HCT116 (cell line): ENCODE results near the gene PHF21B. TPM values are rescaled to one million over a fixed set of nuclear protein-coding genes. Genes with fewer than 3 reads are reported as not detected.

Experiments
- ATAC-seq: fragments of 200-7000 bp; cut with Tn5 transposase; 2 replicates; pipeline ENCODE4 v1.9.1; 2020; ENCODE audit warnings: mild to moderate bottlenecking, moderate library complexity
- BruUV-seq: library from RNA; stranded (reverse); fragments of 400-500 nt; replicated peaks from 2 replicates; lab custom pipeline; 2021; lab: Mats Ljungman, UMichigan
- CTCF ChIA-PET: fragments of 300-600 bp; sonication (Branson Sonifier 250); formaldehyde crosslinking; loops from one replicate; lab custom pipeline; 2021; ENCODE audit warnings: antibody characterized with exemption; lab: Charles Lee
- POLR2A ChIA-PET: fragments of 300-600, 350-600 bp; sonication (Branson Sonifier 250); formaldehyde crosslinking; loops from one replicate; lab custom pipeline; 2021; ENCODE audit warnings: antibody characterized with exemption; lab: Charles Lee
- RAD21 ChIA-PET, 2 experiments: fragments of 300-600 bp; sonication (Branson Sonifier 250); formaldehyde crosslinking; loops; one replicate each; lab custom pipeline; 2023; ENCODE audit warnings: low total read pairs in 2 of 2; ENCODE audit not compliant: uncharacterized antibody in 2 of 2, unreplicated experiment in 2 of 2, low non-redundant PET in 1 of 2; lab: Charles Lee
- DNase-seq: peaks from one replicate; pipeline ENCODE4 v3.0.0-alpha.2; 2010; ENCODE audit warnings: low read depth, low spot score
- H2AFZ ChIP-seq: fragments of 200-600 bp; shearing (Covaris generic), sonication (generic); 2 replicates; pipeline ENCODE4 v1.6.1; 2017; ENCODE audit warnings: low read depth, mixed run types, mixed read lengths, antibody characterized with exemption, low read length; ENCODE audit not compliant: poor library complexity, severe bottlenecking
- H3K27ac ChIP-seq: 2 replicates; pipeline ENCODE4 v1.5.1; 2012; ENCODE audit warnings: low read depth, low read length
- H3K27me3 ChIP-seq: fragments of 200-600 bp; sonication (generic); 2 replicates; pipeline ENCODE4 v1.6.1; 2016; ENCODE audit warnings: mixed run types, low read length, mixed read lengths; ENCODE audit not compliant: insufficient read depth
- H3K36me3 ChIP-seq, 2 experiments: fragments of 200-500 bp in 1 of 2; fragments of 200-600 bp in 1 of 2; sonication (Bioruptor generic) in 1 of 2; sonication (generic) in 1 of 2; 2 replicates each; pipeline versions ENCODE4 v1.5.1 to v1.6.1; 2014 to 2016; ENCODE audit warnings: low read length in 2 of 2, inconsistent platforms in 1 of 2, mixed read lengths in 1 of 2, mixed run types in 1 of 2; ENCODE audit not compliant: insufficient read depth in 2 of 2, control insufficient read depth in 1 of 2
- H3K4me1 ChIP-seq, 2 experiments: fragments of 200-600 bp in 1 of 2; sonication (generic) in 1 of 2; 2 replicates each; pipeline versions ENCODE4 v1.5.1 to v1.6.1; 2012 to 2017; ENCODE audit warnings: low read length in 2 of 2, inconsistent platforms in 1 of 2, mild to moderate bottlenecking in 1 of 2, mixed read lengths in 1 of 2, mixed run types in 1 of 2, moderate library complexity in 1 of 2; ENCODE audit not compliant: insufficient read depth in 2 of 2, control insufficient read depth in 1 of 2
- H3K4me2 ChIP-seq: fragments of 200-600 bp; sonication (generic); 2 replicates; pipeline ENCODE4 v1.6.1; 2017; ENCODE audit warnings: mixed run types, low read length, mixed read lengths
- H3K4me3 ChIP-seq, 2 experiments: fragments of 200-600 bp in 1 of 2; sonication (generic) in 1 of 2; replicated peaks in 1 of 2; 2 replicates each; pipeline ENCODE4 v1.5.1; 2011 to 2016; ENCODE audit warnings: low read length in 2 of 2, control low read depth in 1 of 2, low read depth in 1 of 2, mild to moderate bottlenecking in 1 of 2, mixed read lengths in 1 of 2, mixed run types in 1 of 2
- H3K79me2 ChIP-seq: fragments of 200-600 bp; sonication (generic); 2 replicates; pipeline ENCODE4 v1.6.1; 2017; ENCODE audit warnings: mild to moderate bottlenecking, mixed run types, low read length, moderate library complexity, mixed read lengths; ENCODE audit not compliant: insufficient read depth
- H3K9ac ChIP-seq: fragments of 200-600 bp; sonication (generic); 2 replicates; pipeline ENCODE4 v1.6.1; 2016; ENCODE audit warnings: low read length, mixed read lengths
- H3K9me2 ChIP-seq: fragments of 200-600 bp; sonication (generic), shearing (Covaris generic); 2 replicates; pipeline ENCODE4 v1.6.1; 2017; ENCODE audit warnings: mixed run types, mild to moderate bottlenecking, moderate library complexity; ENCODE audit not compliant: insufficient read depth
- H3K9me3 ChIP-seq, 2 experiments: fragments of 200-500 bp in 1 of 2; fragments of 200-600 bp in 1 of 2; sonication (Bioruptor generic) in 1 of 2; sonication (generic) in 1 of 2; 2 replicates each; pipeline ENCODE4 v1.6.1; 2014 to 2017; ENCODE audit warnings: low read length in 2 of 2, mixed read lengths in 2 of 2, inconsistent platforms in 1 of 2, low read depth in 1 of 2, mild to moderate bottlenecking in 1 of 2, mixed run types in 1 of 2, moderate library complexity in 1 of 2; ENCODE audit not compliant: control insufficient read depth in 1 of 2, insufficient read depth in 1 of 2
- H4K20me1 ChIP-seq: fragments of 200-600 bp; sonication (generic), shearing (Covaris generic); 2 replicates; pipeline ENCODE4 v1.6.1; 2017; ENCODE audit warnings: mixed run types, mild to moderate bottlenecking, moderate library complexity; ENCODE audit not compliant: insufficient read depth
- CEBPB ChIP-seq: IDR thresholded peaks from 2 replicates; pipeline ENCODE4 v1.6.1; 2012; ENCODE audit warnings: low read depth
- EGR1 ChIP-seq: IDR thresholded peaks from 2 replicates; pipeline ENCODE4 v1.6.1; 2012; ENCODE audit warnings: low read depth
- ELF1 ChIP-seq: IDR thresholded peaks from 2 replicates; pipeline ENCODE4 v1.6.1; 2012; ENCODE audit warnings: low read depth, borderline replicate concordance
- FOSL1 ChIP-seq: IDR thresholded peaks from 2 replicates; pipeline ENCODE4 v1.6.1; 2012; ENCODE audit warnings: low read depth
- JUND ChIP-seq: IDR thresholded peaks from 2 replicates; pipeline ENCODE4 v1.6.1; 2012
- POLR2A ChIP-seq: IDR thresholded peaks from 2 replicates; pipeline ENCODE4 v1.7.0; 2011; ENCODE audit warnings: borderline replicate concordance; ENCODE audit not compliant: insufficient read depth, insufficient read length; ENCODE audit errors: extremely low read depth
- SIN3A ChIP-seq: IDR thresholded peaks from 2 replicates; pipeline ENCODE4 v1.6.1; 2012; ENCODE audit warnings: low read depth
- SRF ChIP-seq: IDR thresholded peaks from 2 replicates; pipeline ENCODE4 v1.6.1; 2012; ENCODE audit warnings: low read depth
- YY1 ChIP-seq: IDR thresholded peaks from 2 replicates; pipeline ENCODE4 v1.6.1; 2011; ENCODE audit warnings: low read length, low read depth, moderate library complexity, mild to moderate bottlenecking; ENCODE audit not compliant: insufficient replicate concordance; ENCODE audit errors: extremely low read depth
- intact Hi-C: fragments of 100-400 bp; cut with micrococcal nuclease; formaldehyde crosslinking; loops from 2 replicates; pipeline ENCODE4 v1.10.0; 2022
- total RNA-seq: library from RNA; stranded (reverse); gene quantifications from one replicate; pipeline ENCODE4 v1.2.1, GENCODE V29; 2021; ENCODE audit not compliant: unreplicated experiment
- TF ChIP-seq, protein P1 (sequence below), 3 experiments: fragments of 200-600 bp in 1 of 3; sonication (generic) in 1 of 3; IDR thresholded peaks in 2 of 3; conservative IDR thresholded peaks in 1 of 3; 2 replicates each; pipeline ENCODE4 v1.5.1; 2012 to 2017; ENCODE audit warnings: low read depth in 2 of 3, low read length in 2 of 3, antibody characterized with exemption in 1 of 3, borderline replicate concordance in 1 of 3, control low read depth in 1 of 3, mild to moderate bottlenecking in 1 of 3, mixed read lengths in 1 of 3, mixed run types in 1 of 3, moderate library complexity in 1 of 3; ENCODE audit not compliant: insufficient read depth in 1 of 3
- TF ChIP-seq, protein P2 (sequence below): IDR thresholded peaks from 2 replicates; pipeline ENCODE4 v1.6.1; 2012; ENCODE audit warnings: low read depth
- TF ChIP-seq, protein P3 (sequence below): IDR thresholded peaks from 2 replicates; pipeline ENCODE4 v1.6.1; 2011; ENCODE audit warnings: mild to moderate bottlenecking, low read length, moderate library complexity; ENCODE audit not compliant: insufficient replicate concordance; ENCODE audit errors: extremely low read depth

Gene PHF21B
- total RNA-seq, 1 experiment from 2014 or later = not detected

- BruUV-seq = no TSS peak
- Histone ChIP-seq H3K36me3 (no peaks in the 10 kb centered on the region), H3K4me2 (no peak overlapping the region), H3K27me3 (0 out of 2 replicates have a peak, but pooled peaks cover 4% of the 10 kb centered on the region), H3K4me1 (no peaks in the 10 kb centered on the region), H3K4me3 (no peak overlapping the region), H4K20me1 (no peaks in the 10 kb centered on the region), H3K9me3 (no peaks in the 10 kb centered on the region), H3K79me2 (no peaks in the 10 kb centered on the region), H3K27ac (no peak overlapping the region), H2AFZ (no peak overlapping the region), H3K9me2 (no peaks in the 10 kb centered on the region), H3K9ac (no peak overlapping the region)
- DNase-seq = no peak
- ChIA-PET POLR2A (no interaction called here), CTCF (no interaction called here), RAD21 (no interaction called here)
- no peak for TF ChIP-seq SIN3A
- no peak for TF ChIP-seq YY1
- TF ChIP-seq JUND = no peak
- TF ChIP-seq, protein P1, sequence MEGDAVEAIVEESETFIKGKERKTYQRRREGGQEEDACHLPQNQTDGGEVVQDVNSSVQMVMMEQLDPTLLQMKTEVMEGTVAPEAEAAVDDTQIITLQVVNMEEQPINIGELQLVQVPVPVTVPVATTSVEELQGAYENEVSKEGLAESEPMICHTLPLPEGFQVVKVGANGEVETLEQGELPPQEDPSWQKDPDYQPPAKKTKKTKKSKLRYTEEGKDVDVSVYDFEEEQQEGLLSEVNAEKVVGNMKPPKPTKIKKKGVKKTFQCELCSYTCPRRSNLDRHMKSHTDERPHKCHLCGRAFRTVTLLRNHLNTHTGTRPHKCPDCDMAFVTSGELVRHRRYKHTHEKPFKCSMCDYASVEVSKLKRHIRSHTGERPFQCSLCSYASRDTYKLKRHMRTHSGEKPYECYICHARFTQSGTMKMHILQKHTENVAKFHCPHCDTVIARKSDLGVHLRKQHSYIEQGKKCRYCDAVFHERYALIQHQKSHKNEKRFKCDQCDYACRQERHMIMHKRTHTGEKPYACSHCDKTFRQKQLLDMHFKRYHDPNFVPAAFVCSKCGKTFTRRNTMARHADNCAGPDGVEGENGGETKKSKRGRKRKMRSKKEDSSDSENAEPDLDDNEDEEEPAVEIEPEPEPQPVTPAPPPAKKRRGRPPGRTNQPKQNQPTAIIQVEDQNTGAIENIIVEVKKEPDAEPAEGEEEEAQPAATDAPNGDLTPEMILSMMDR (IDR thresholded peaks at IDR 0.05 in 2 of 3, conservative IDR thresholded peaks at IDR 0.05 in 1 of 3; ENCODE audit: borderline replicate concordance in 1 of 3, insufficient read depth in 1 of 3, low read depth in 2 of 3, low read length in 2 of 3) = no peak
- TF ChIP-seq POLR2A = no peak
- no peak for TF ChIP-seq ELF1
- TF ChIP-seq, protein P2, sequence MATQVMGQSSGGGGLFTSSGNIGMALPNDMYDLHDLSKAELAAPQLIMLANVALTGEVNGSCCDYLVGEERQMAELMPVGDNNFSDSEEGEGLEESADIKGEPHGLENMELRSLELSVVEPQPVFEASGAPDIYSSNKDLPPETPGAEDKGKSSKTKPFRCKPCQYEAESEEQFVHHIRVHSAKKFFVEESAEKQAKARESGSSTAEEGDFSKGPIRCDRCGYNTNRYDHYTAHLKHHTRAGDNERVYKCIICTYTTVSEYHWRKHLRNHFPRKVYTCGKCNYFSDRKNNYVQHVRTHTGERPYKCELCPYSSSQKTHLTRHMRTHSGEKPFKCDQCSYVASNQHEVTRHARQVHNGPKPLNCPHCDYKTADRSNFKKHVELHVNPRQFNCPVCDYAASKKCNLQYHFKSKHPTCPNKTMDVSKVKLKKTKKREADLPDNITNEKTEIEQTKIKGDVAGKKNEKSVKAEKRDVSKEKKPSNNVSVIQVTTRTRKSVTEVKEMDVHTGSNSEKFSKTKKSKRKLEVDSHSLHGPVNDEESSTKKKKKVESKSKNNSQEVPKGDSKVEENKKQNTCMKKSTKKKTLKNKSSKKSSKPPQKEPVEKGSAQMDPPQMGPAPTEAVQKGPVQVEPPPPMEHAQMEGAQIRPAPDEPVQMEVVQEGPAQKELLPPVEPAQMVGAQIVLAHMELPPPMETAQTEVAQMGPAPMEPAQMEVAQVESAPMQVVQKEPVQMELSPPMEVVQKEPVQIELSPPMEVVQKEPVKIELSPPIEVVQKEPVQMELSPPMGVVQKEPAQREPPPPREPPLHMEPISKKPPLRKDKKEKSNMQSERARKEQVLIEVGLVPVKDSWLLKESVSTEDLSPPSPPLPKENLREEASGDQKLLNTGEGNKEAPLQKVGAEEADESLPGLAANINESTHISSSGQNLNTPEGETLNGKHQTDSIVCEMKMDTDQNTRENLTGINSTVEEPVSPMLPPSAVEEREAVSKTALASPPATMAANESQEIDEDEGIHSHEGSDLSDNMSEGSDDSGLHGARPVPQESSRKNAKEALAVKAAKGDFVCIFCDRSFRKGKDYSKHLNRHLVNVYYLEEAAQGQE = no peak
- no peak for TF ChIP-seq SRF
- TF ChIP-seq EGR1 = no peak
- no peak for TF ChIP-seq FOSL1
- TF ChIP-seq, protein P3, sequence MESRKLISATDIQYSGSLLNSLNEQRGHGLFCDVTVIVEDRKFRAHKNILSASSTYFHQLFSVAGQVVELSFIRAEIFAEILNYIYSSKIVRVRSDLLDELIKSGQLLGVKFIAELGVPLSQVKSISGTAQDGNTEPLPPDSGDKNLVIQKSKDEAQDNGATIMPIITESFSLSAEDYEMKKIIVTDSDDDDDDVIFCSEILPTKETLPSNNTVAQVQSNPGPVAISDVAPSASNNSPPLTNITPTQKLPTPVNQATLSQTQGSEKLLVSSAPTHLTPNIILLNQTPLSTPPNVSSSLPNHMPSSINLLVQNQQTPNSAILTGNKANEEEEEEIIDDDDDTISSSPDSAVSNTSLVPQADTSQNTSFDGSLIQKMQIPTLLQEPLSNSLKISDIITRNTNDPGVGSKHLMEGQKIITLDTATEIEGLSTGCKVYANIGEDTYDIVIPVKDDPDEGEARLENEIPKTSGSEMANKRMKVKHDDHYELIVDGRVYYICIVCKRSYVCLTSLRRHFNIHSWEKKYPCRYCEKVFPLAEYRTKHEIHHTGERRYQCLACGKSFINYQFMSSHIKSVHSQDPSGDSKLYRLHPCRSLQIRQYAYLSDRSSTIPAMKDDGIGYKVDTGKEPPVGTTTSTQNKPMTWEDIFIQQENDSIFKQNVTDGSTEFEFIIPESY = no peak
- TF ChIP-seq CEBPB = no peak
- no peak for ATAC-seq
- intact Hi-C loops = no loop called here
Measured at GRCh38 chr22:45001653-45002052, 8.2 kb downstream of the PHF21B start.
